GM18858 (cell line): ENCODE data around the gene UNC13C.
"Not testable (repeated sequence)": the region's sequence is repeated elsewhere in the genome, so short reads cannot be mapped to it uniquely, and the experiment has no call there.

Experiments used
- ATAC-seq: cut with Tn5 transposase; IDR thresholded peaks from one replicate; pipeline ENCODE4 v1.9.1; 2021; ENCODE audit not compliant: unreplicated experiment

Gene UNC13C

GRCh38 chr15:54424171-54424570 lies 445.9 kb downstream of the UNC13C start:
- no peak for ATAC-seq

DNA sequence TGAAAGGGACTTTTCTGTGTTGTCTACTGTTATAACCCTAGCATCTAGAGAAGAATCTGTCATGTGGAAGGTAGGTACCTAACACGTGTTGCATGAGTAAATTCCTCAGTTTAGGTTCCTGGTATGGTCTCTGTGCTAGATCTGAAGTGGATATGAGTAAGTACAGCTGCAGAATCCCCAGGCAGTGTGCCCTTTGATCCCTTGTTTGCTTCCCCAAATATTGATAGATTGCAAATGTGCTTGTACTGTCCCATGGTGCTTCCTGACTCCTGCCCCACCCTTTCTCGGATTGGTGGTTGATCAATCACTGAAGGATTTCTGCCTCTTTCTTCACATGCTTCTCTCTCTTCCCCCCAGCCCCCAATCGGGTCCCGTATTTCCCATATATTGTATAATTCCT lies 450.4 kb downstream of the UNC13C start:
- ATAC-seq: no peak

GRCh38 chr15:54450288-54450687 lies 472.0 kb downstream of the UNC13C start:
- not testable (repeated sequence) for ATAC-seq

DNA sequence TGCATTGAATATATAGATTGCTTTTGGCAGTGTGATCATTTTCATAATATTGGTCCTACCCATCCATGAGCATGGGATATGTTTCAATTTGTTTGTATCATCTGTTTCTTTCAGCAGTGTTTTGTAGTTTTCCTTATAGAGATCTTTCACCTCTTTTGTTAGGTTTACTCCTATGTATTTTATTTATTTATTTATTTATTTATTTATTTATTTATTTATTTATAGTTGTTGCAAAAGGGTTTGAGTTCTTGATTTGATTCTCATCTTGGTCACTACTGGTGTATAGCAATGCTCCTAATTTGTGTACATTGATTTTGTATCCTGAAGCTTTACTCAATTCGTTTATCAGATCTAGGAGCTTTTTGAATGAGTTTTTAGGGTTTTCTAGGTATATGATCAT lies 478.2 kb downstream of the UNC13C start:
- ATAC-seq: no peak

- no peak for ATAC-seq
These were observed 484.3 kb downstream of the UNC13C start for GRCh38 chr15:54462511-54462913.

- ATAC-seq: no peak
These were observed 503.6 kb downstream of the UNC13C start for GRCh38 chr15:54481819-54482218.

GRCh38 chr15:54482251-54482650 lies 504.0 kb downstream of the UNC13C start:
- ATAC-seq: no peak

- ATAC-seq: no peak
These were observed 522.1 kb downstream of the UNC13C start for GRCh38 chr15:54500330-54500729.

GRCh38 chr15:54502416-54503075 lies 524.3 kb downstream of the UNC13C start:
- ATAC-seq: no peak

GRCh38 chr15:54504695-54505094 lies 526.5 kb downstream of the UNC13C start:
- ATAC-seq: no peak

DNA sequence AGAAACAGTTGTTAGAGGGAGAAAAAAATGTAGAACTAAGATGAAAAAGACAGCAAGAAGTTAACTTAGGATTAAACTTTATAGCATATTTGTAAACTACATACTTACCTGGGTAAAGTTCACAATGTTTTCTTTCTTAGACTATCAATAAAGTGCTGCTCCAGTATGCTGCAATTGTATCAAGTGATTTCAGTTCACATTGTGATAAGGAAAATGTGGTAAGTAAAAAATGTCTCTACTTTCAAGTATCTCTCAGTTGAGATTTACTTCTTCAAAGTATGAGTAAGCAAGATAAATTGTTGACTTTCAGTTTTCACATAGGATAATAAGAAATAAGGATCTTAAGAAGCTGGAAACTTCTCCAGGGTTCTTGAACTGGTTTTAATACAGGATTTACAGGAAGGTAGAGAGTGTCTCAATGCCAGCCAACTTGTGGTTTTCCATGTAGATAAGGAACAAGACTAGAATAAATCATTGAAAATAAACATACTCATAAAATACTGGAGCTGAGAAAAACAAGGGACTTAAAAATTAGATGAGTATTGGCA lies 528.8 kb downstream of the UNC13C start:
- no peak for ATAC-seq

- no peak for ATAC-seq
These were observed 536.4 kb downstream of the UNC13C start for GRCh38 chr15:54514601-54515000.

- no peak for ATAC-seq
These were observed 537.7 kb downstream of the UNC13C start for GRCh38 chr15:54515664-54516582.

GRCh38 chr15:54517366-54517765 lies 539.1 kb downstream of the UNC13C start:
- no peak for ATAC-seq

- ATAC-seq: no peak
These were observed 540.1 kb downstream of the UNC13C start for GRCh38 chr15:54518156-54518882.

DNA sequence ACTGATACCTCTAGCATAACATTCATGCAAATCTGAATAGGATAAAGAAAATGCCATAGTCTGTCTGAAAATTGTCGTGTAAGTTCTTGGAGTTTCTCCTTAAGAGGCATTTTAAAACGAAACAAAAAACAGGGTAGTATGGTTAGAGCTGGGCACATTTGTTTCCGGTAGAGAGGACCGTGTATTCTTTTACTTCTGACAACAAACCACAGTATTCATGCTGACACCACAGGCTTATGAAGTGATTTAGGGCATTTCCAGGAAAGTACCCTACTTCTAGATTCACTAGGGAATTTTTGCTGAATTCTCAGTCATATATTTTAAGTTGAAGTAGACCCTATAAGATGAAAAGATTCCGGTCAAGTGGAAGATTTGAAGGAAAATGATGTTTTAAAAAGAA lies 541.3 kb downstream of the UNC13C start:
- peak; percentile 81 for ATAC-seq

DNA sequence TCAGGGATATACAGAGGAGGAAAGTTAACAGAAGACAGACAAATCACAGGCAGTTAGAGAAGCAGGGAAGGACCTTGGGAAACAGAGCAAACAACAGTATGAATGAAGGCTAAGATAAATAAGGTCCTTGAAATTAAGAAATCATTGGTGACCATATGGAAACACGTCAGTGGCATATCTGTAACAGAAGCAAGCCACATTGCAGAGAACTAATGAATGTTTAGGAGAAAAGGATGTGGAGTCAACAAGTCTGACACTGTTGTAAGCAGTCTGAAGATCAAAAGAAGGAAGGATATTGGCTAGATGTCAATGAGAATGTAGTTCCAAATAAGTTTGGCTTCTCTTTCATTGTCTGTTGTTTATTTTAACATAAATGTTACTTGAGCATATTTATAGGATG lies 542.4 kb downstream of the UNC13C start:
- no peak for ATAC-seq

- no peak for ATAC-seq
These were observed 543.0 kb downstream of the UNC13C start for GRCh38 chr15:54521206-54521605.

GRCh38 chr15:54528021-54528420 lies 549.8 kb downstream of the UNC13C start:
- no peak for ATAC-seq

- no peak for ATAC-seq
These were observed 562.5 kb downstream of the UNC13C start for GRCh38 chr15:54540721-54541120.

DNA sequence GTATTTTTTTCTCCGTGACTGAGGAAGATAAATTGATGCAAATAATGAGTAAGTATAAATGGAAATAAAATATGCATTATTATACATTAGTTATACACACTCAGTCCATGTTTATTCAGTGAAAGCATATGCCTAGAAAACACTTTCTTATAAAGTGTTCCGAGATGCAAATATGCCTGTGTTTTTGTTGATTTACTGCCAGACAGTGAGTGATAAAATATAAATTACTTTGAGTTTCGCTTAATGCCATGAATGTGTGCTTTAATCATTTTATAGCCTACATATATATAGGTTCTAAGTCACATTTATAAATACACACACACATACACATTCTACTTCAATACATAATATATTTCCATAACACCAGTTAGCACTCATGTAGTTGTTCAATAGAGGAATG lies 569.2 kb downstream of the UNC13C start:
- ATAC-seq: no peak
